Activated naive CD4-positive, alpha-beta T cell treated with anti-CD3 and anti-CD28 coated beads, Interleukin-2, amount 50 U/mL, for 24 hours (primary cell): ENCODE results near the gene STKLD1.
A peak's percentile ranks its signal among the peaks of the same experiment; 100 is the strongest.

Source experiments
- H3K27ac Mint-ChIP-seq: one replicate; pipeline ENCODE4 v1.8.0; 2021; ENCODE audit warnings: mild to moderate bottlenecking, mixed read lengths
- H3K27me3 Mint-ChIP-seq: one replicate; pipeline ENCODE4 v1.8.0; 2021; ENCODE audit warnings: mixed read lengths
- H3K36me3 Mint-ChIP-seq: one replicate; pipeline ENCODE4 v1.8.0; 2021; ENCODE audit warnings: mixed read lengths
- H3K4me1 Mint-ChIP-seq: one replicate; pipeline ENCODE4 v1.8.0; 2021; ENCODE audit warnings: mixed read lengths
- H3K4me3 Mint-ChIP-seq: one replicate; pipeline ENCODE4 v1.8.0; 2021; ENCODE audit warnings: mild to moderate bottlenecking, mixed read lengths
- H3K9me3 Mint-ChIP-seq: one replicate; pipeline ENCODE4 v1.8.0; 2021; ENCODE audit warnings: mixed read lengths

The STKLD1 gene

GRCh38 chr9:133426011-133426410 is 49.8 kb downstream of the STKLD1 start:
- Mint-ChIP-seq H3K9me3 (no peaks in the 10 kb centered on the region), H3K36me3 (no peaks in the 10 kb centered on the region), H3K27me3 (peaks cover 18% of the 10 kb centered on the region), H3K4me1 (peaks cover 10% of the 10 kb centered on the region), H3K27ac (no peak overlapping the region), H3K4me3 (no peak overlapping the region)

- H3K27ac Mint-ChIP-seq = no peak overlapping the region
- H3K36me3 Mint-ChIP-seq = no peaks in the 10 kb centered on the region
- H3K4me3 Mint-ChIP-seq = peak overlapping the region; percentile 71
- H3K27me3 Mint-ChIP-seq = peaks cover 18% of the 10 kb centered on the region
- H3K9me3 Mint-ChIP-seq = no peaks in the 10 kb centered on the region
- H3K4me1 Mint-ChIP-seq = peaks cover 7% of the 10 kb centered on the region
Observed at GRCh38 chr9:133427658-133428348, 51.6 kb downstream of the STKLD1 start.

- Mint-ChIP-seq H3K36me3 (no peaks in the 10 kb centered on the region), H3K4me3 (no peak overlapping the region), H3K4me1 (peaks cover 7% of the 10 kb centered on the region), H3K9me3 (no peaks in the 10 kb centered on the region), H3K27me3 (peaks cover 18% of the 10 kb centered on the region), H3K27ac (no peak overlapping the region)
Observed at GRCh38 chr9:133428617-133429101, 52.5 kb downstream of the STKLD1 start.

- H3K4me3 Mint-ChIP-seq = no peak overlapping the region
- peaks cover 18% of the 10 kb centered on the region for H3K27me3 Mint-ChIP-seq
- H3K36me3 Mint-ChIP-seq = no peaks in the 10 kb centered on the region
- no peak overlapping the region for H3K27ac Mint-ChIP-seq
- no peaks in the 10 kb centered on the region for H3K9me3 Mint-ChIP-seq
- peaks cover 7% of the 10 kb centered on the region for H3K4me1 Mint-ChIP-seq
Observed at GRCh38 chr9:133429214-133429613, 53.0 kb downstream of the STKLD1 start.

GRCh38 chr9:133429641-133430161 is 53.5 kb downstream of the STKLD1 start:
- Mint-ChIP-seq H3K36me3 (no peaks in the 10 kb centered on the region), H3K4me3 (no peak overlapping the region), H3K27ac (no peak overlapping the region), H3K27me3 (peaks cover 17% of the 10 kb centered on the region), H3K4me1 (peaks cover 7% of the 10 kb centered on the region), H3K9me3 (no peaks in the 10 kb centered on the region)

- peak overlapping the region; percentile 20 for H3K4me3 Mint-ChIP-seq
- no peaks in the 10 kb centered on the region for H3K36me3 Mint-ChIP-seq
- peaks cover 7% of the 10 kb centered on the region for H3K4me1 Mint-ChIP-seq
- peaks cover 15% of the 10 kb centered on the region for H3K27me3 Mint-ChIP-seq
- H3K27ac Mint-ChIP-seq = no peak overlapping the region
- no peaks in the 10 kb centered on the region for H3K9me3 Mint-ChIP-seq
Observed at GRCh38 chr9:133430244-133430643, 54.1 kb downstream of the STKLD1 start.

- Mint-ChIP-seq H3K4me3 (no peak overlapping the region), H3K4me1 (no peaks in the 10 kb centered on the region), H3K27ac (no peak overlapping the region), H3K27me3 (peaks cover 4% of the 10 kb centered on the region), H3K9me3 (no peaks in the 10 kb centered on the region), H3K36me3 (no peaks in the 10 kb centered on the region)
Observed at GRCh38 chr9:133433351-133433843, 57.2 kb downstream of the STKLD1 start.

GRCh38 chr9:133436681-133437080 is 60.5 kb downstream of the STKLD1 start:
- no peak overlapping the region for H3K27ac Mint-ChIP-seq
- H3K4me3 Mint-ChIP-seq = no peak overlapping the region
- no peaks in the 10 kb centered on the region for H3K9me3 Mint-ChIP-seq
- no peaks in the 10 kb centered on the region for H3K36me3 Mint-ChIP-seq
- H3K4me1 Mint-ChIP-seq = no peaks in the 10 kb centered on the region
- H3K27me3 Mint-ChIP-seq = no peaks in the 10 kb centered on the region

- Mint-ChIP-seq H3K27me3 (no peaks in the 10 kb centered on the region), H3K36me3 (no peaks in the 10 kb centered on the region), H3K9me3 (no peaks in the 10 kb centered on the region), H3K4me1 (no peaks in the 10 kb centered on the region), H3K27ac (no peak overlapping the region), H3K4me3 (no peak overlapping the region)
Observed at GRCh38 chr9:133437753-133438531, 61.8 kb downstream of the STKLD1 start.

- H3K36me3 Mint-ChIP-seq = no peaks in the 10 kb centered on the region
- no peaks in the 10 kb centered on the region for H3K9me3 Mint-ChIP-seq
- no peaks in the 10 kb centered on the region for H3K27me3 Mint-ChIP-seq
- H3K4me3 Mint-ChIP-seq = no peak overlapping the region
- no peaks in the 10 kb centered on the region for H3K4me1 Mint-ChIP-seq
- H3K27ac Mint-ChIP-seq = no peak overlapping the region
Observed at GRCh38 chr9:133439337-133439736, 63.2 kb downstream of the STKLD1 start.

- Mint-ChIP-seq H3K4me1 (no peaks in the 10 kb centered on the region), H3K27ac (no peak overlapping the region), H3K9me3 (no peaks in the 10 kb centered on the region), H3K36me3 (no peaks in the 10 kb centered on the region), H3K27me3 (no peaks in the 10 kb centered on the region), H3K4me3 (no peak overlapping the region)
Observed at GRCh38 chr9:133440874-133441273, 64.7 kb downstream of the STKLD1 start.

GRCh38 chr9:133441571-133441970 is 65.4 kb downstream of the STKLD1 start:
- H3K27me3 Mint-ChIP-seq = peaks cover 1% of the 10 kb centered on the region
- H3K4me3 Mint-ChIP-seq = no peak overlapping the region
- no peak overlapping the region for H3K27ac Mint-ChIP-seq
- no peaks in the 10 kb centered on the region for H3K4me1 Mint-ChIP-seq
- no peaks in the 10 kb centered on the region for H3K9me3 Mint-ChIP-seq
- H3K36me3 Mint-ChIP-seq = no peaks in the 10 kb centered on the region

GRCh38 chr9:133443248-133443647 is 67.1 kb downstream of the STKLD1 start:
- Mint-ChIP-seq H3K27me3 (peaks cover 1% of the 10 kb centered on the region), H3K36me3 (no peaks in the 10 kb centered on the region), H3K4me3 (no peak overlapping the region), H3K4me1 (no peaks in the 10 kb centered on the region), H3K27ac (no peak overlapping the region), H3K9me3 (no peaks in the 10 kb centered on the region)

- Mint-ChIP-seq H3K27ac (no peak overlapping the region), H3K4me1 (no peaks in the 10 kb centered on the region), H3K4me3 (no peak overlapping the region), H3K9me3 (no peaks in the 10 kb centered on the region), H3K36me3 (no peaks in the 10 kb centered on the region), H3K27me3 (peaks cover 1% of the 10 kb centered on the region)
Observed at GRCh38 chr9:133443982-133444381, 67.8 kb downstream of the STKLD1 start.

- H3K4me1 Mint-ChIP-seq = no peaks in the 10 kb centered on the region
- peaks cover 1% of the 10 kb centered on the region for H3K27me3 Mint-ChIP-seq
- no peak overlapping the region for H3K27ac Mint-ChIP-seq
- H3K9me3 Mint-ChIP-seq = no peaks in the 10 kb centered on the region
- no peaks in the 10 kb centered on the region for H3K36me3 Mint-ChIP-seq
- H3K4me3 Mint-ChIP-seq = no peak overlapping the region
Observed at GRCh38 chr9:133445293-133445969, 69.3 kb downstream of the STKLD1 start.
